Subcutaneous abdominal adipose tissue (tissue), 5 donors: ENCODE results near the gene GIPC3.

Experiments used
- H3K27ac ChIP-seq: one replicate; pipeline ENCODE4 v1.7.0; 2013; ENCODE audit warnings: low read depth, mild to moderate bottlenecking, inconsistent platforms, low read length, moderate library complexity
- H3K27me3 ChIP-seq, 5 donors: one replicate each; pipeline ENCODE4 v1.7.0; 2013; ENCODE audit warnings: low read length in 5 of 5, inconsistent platforms in 1 of 5; ENCODE audit not compliant: control insufficient read depth in 5 of 5, insufficient read depth in 4 of 5
- H3K36me3 ChIP-seq, 5 donors: one replicate each; pipeline ENCODE4 v1.7.0; 2013; ENCODE audit warnings: low read length in 5 of 5; ENCODE audit not compliant: control insufficient read depth in 5 of 5, insufficient read depth in 5 of 5
- H3K4me1 ChIP-seq, 5 donors: one replicate each; pipeline ENCODE4 v1.7.0; 2013; ENCODE audit warnings: low read length in 5 of 5, mild to moderate bottlenecking in 3 of 5, moderate library complexity in 1 of 5; ENCODE audit not compliant: control insufficient read depth in 5 of 5, insufficient read depth in 5 of 5
- H3K4me3 ChIP-seq, 5 donors: one replicate each; pipeline ENCODE4 v1.7.0; 2013; ENCODE audit warnings: low read length in 5 of 5, low read depth in 1 of 5
- H3K9ac ChIP-seq, 5 donors: one replicate each; pipeline ENCODE4 v1.7.0; 2013; ENCODE audit warnings: low read length in 5 of 5, mild to moderate bottlenecking in 4 of 5, moderate library complexity in 3 of 5
- H3K9me3 ChIP-seq, 5 donors: one replicate each; pipeline ENCODE4 v1.7.0; 2013; ENCODE audit warnings: low read length in 5 of 5; ENCODE audit not compliant: control insufficient read depth in 5 of 5
- donor health status: healthy.
- donor health status: healthy.
- donor health status: healthy.
- donor health status: healthy.
- donor health status: healthy.

The GIPC3 gene

GRCh38 chr19:3589949-3590348 lies 4.7 kb downstream of the GIPC3 start:
- peaks cover 5 to 12% (median 11%) of the 10 kb centered on the region in 5 donors for H3K27me3 ChIP-seq
- no peaks in the 10 kb centered on the region for H3K9me3 ChIP-seq
- H3K9ac ChIP-seq: no peak overlapping the region

DNA sequence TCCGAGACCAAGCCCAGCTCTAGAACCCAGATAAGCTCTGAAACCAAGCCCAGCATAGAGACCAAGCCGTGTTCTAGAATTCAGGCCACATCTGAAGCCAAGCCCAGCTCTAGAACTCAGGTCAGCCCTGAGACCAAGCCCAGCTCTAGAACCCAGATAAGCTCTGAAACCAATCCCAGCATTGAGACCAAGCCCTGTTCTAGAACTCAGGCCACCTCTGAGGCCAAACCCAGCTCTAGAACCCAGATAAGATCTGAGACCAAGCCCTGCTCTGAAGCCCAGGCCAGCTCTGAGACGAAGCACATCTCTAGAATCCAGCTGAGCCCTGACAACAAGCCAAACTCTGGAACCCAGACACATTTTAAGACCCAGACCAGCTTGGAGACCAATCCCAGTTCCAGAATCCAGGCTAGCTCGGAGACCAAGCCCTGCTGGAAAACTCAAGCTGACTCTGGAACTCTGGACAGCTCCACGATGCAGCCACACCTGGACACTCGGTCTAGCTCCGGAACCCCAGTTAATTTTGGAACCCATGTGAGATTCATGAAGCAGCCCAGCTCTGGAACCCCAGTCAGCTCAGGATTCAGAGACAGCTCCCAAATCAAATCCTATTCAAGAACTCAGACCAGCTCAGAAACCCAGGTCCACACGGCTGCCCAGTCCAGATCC lies 5.8 kb downstream of the GIPC3 start:
- Histone ChIP-seq H3K9me3 (no peaks in the 10 kb centered on the region), H3K27ac (no peak overlapping the region), H3K4me3 (no peak overlapping the region), H3K9ac (no peak overlapping the region), H3K36me3 (no peaks in the 10 kb centered on the region), H3K4me1 (peaks cover 0 to 9% (median 0%) of the 10 kb centered on the region in 5 donors), H3K27me3 (peaks cover 1 to 7% (median 3%) of the 10 kb centered on the region in 5 donors)

More at GRCh38 chr19:3589949-3590348, 4.7 kb downstream of the GIPC3 start:
- H3K4me3 ChIP-seq: no peak overlapping the region
- H3K4me1 ChIP-seq: peaks cover 0 to 17% (median 7%) of the 10 kb centered on the region in 5 donors
- H3K36me3 ChIP-seq: no peaks in the 10 kb centered on the region
- no peak overlapping the region for H3K27ac ChIP-seq

GRCh38 chr19:3591876-3592613 lies 6.8 kb downstream of the GIPC3 start:
- Histone ChIP-seq H3K27ac (no peak overlapping the region), H3K4me1 (no peaks in the 10 kb centered on the region), H3K36me3 (no peaks in the 10 kb centered on the region), H3K9me3 (no peaks in the 10 kb centered on the region), H3K27me3 (no peaks in the 10 kb centered on the region), H3K4me3 (no peak overlapping the region), H3K9ac (no peak overlapping the region)

- Histone ChIP-seq H3K27me3 (no peaks in the 10 kb centered on the region), H3K4me3 (no peak overlapping the region), H3K9me3 (no peaks in the 10 kb centered on the region), H3K9ac (no peak overlapping the region), H3K4me1 (no peaks in the 10 kb centered on the region), H3K27ac (no peak overlapping the region), H3K36me3 (no peaks in the 10 kb centered on the region)
These were observed 7.9 kb downstream of the GIPC3 start for GRCh38 chr19:3593156-3593555.

GRCh38 chr19:3595521-3596061 lies 10.3 kb downstream of the GIPC3 start:
- no peaks in the 10 kb centered on the region for H3K9me3 ChIP-seq
- no peak overlapping the region for H3K4me3 ChIP-seq
- H3K9ac ChIP-seq: no peak overlapping the region
- H3K4me1 ChIP-seq: no peaks in the 10 kb centered on the region
- peaks cover 0 to 9% (median 0%) of the 10 kb centered on the region in 5 donors for H3K36me3 ChIP-seq
- no peaks in the 10 kb centered on the region for H3K27me3 ChIP-seq
- H3K27ac ChIP-seq: no peak overlapping the region

- H3K9me3 ChIP-seq: no peaks in the 10 kb centered on the region
- H3K4me1 ChIP-seq: peaks cover 0 to 13% (median 0%) of the 10 kb centered on the region in 5 donors
- H3K27ac ChIP-seq: no peak overlapping the region
- H3K9ac ChIP-seq: no peak overlapping the region
- peaks cover 0 to 9% (median 0%) of the 10 kb centered on the region in 5 donors for H3K36me3 ChIP-seq
- H3K4me3 ChIP-seq: no peak overlapping the region
- H3K27me3 ChIP-seq: peaks cover 0 to 10% (median 3%) of the 10 kb centered on the region in 5 donors
These were observed 14.5 kb downstream of the GIPC3 start for GRCh38 chr19:3599776-3600187.

DNA sequence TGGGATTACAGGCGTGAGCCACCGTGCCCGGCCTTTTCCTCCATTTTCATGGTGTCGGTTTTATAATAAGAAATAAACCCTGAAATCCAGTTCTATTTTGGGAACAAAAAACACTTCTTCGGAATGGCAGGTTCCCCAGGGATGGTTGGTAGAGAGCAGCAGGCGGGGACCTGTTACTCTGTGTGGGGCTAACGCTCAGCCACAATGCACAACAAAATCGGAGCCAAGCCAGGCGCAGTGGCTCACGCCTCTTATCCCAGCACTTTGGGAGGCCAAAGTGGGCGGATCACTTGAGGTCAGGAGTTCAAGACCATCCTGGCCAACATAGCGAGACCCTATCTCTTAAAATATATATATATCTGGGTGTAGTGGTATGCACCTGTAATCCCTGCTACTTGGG lies 15.7 kb downstream of the GIPC3 start:
- H3K27me3 ChIP-seq: peaks cover 4 to 16% (median 13%) of the 10 kb centered on the region in 5 donors
- H3K27ac ChIP-seq: no peak overlapping the region
- H3K4me3 ChIP-seq: no peak overlapping the region
- peaks cover 0 to 9% (median 0%) of the 10 kb centered on the region in 5 donors for H3K36me3 ChIP-seq
- peaks cover 0 to 26% (median 6%) of the 10 kb centered on the region in 5 donors for H3K4me1 ChIP-seq
- H3K9ac ChIP-seq: no peak overlapping the region
- no peaks in the 10 kb centered on the region for H3K9me3 ChIP-seq

DNA sequence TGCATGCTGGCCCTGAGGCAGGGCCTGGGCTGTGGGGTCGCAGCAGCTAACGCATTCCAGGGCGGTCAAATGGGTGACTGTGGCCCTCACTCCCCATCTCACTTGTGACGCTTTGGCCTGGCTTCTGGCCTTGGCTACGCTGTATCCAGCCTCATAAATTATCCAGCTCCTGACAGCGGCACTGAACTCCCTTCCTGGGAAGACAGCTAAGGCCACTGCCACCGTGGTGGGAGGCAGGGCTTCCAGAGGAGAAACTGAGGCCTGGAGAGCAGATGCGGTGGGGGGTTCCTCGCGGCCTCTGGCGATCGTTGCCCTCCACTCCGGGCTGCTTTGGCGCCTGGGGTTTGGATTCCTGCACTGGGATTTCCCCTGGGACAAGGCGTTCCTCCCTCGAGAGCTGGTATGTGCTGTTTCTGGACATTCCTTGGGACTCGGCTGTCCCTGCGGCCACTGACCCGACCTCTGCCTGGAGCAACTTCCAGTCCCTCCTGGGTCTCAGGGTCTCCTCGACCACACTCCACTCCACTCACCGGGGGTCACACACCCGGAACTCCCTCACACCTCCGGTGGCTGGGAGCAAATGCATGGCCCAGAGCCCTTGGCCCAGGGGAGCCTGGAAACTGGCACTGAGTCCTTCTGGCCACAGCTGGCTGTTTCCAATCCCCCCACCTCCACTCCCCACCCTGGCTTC lies 18.0 kb downstream of the GIPC3 start:
- no peak overlapping the region for H3K27ac ChIP-seq
- H3K36me3 ChIP-seq: peaks cover 0 to 9% (median 0%) of the 10 kb centered on the region in 5 donors
- no peak overlapping the region for H3K4me3 ChIP-seq

GRCh38 chr19:3604227-3604986 lies 19.1 kb downstream of the GIPC3 start:
- Histone ChIP-seq H3K36me3 (peaks cover 0 to 9% (median 0%) of the 10 kb centered on the region in 5 donors), H3K9me3 (no peaks in the 10 kb centered on the region), H3K27ac (no peak overlapping the region), H3K4me1 (peaks cover 0 to 57% (median 36%) of the 10 kb centered on the region in 5 donors), H3K4me3 (peak overlapping the region in 2 of 5 donors; percentile 33 to 67), H3K27me3 (peaks cover 6 to 26% (median 15%) of the 10 kb centered on the region in 5 donors), H3K9ac (no peak overlapping the region)

More for the DNA sequence above, 18.0 kb downstream of the GIPC3 start:
- peaks cover 0 to 47% (median 29%) of the 10 kb centered on the region in 5 donors for H3K4me1 ChIP-seq
- H3K27me3 ChIP-seq: peaks cover 6 to 26% (median 15%) of the 10 kb centered on the region in 5 donors
- no peak overlapping the region for H3K9ac ChIP-seq
- H3K9me3 ChIP-seq: no peaks in the 10 kb centered on the region
